GM21529 (cell line): ENCODE data around the gene SPDYE1.
"Not testable (repeated sequence)": the region's sequence is repeated elsewhere in the genome, so short reads cannot be mapped to it uniquely, and the experiment has no call there.

ENCODE experiments used
- ATAC-seq: cut with Tn5 transposase; IDR thresholded peaks from one replicate; pipeline ENCODE4 v1.9.1; 2021; ENCODE audit not compliant: unreplicated experiment

SPDYE1 gene, protein sequence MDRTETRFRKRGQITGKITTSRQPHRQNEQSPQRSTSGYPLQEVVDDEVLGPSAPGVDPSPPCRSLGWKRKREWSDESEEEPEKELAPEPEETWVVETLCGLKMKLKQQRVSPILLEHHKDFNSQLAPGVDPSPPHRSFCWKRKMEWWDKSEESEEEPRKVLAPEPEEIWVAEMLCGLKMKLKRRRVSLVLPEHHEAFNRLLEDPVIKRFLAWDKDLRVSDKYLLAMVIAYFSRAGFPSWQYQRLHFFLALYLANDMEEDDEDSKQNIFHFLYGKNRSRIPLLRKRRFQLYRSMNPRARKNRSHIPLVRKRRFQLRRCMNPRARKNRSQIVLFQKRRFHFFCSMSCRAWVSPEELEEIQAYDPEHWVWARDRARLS

DNA sequence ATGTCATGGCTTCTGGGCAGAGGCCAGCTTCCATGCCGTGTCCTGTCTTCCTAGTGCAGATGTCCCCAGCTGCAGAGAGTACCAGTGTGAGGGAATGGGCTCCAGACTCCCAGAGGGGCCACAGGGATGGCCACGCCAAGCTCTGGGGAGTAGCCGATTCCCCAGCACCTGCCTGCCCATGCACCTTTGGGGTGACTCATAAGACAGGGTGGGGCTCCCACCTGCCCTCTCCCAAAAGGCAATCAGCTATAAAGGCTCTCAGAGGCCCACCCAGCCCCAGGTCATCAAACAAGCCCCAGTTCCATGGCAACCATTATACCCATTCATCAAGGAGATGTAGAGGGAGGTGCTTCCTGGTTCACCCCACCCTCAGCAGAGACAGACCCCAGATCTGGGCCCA is at the start of gene SPDYE1:
TSS of gene SPDYE1 (plus strand) at position 366 of the 400 bp plus-strand sequence. CDS start 2,053 bp downstream, outside the sequence.
- not testable (repeated sequence) for ATAC-seq

DNA sequence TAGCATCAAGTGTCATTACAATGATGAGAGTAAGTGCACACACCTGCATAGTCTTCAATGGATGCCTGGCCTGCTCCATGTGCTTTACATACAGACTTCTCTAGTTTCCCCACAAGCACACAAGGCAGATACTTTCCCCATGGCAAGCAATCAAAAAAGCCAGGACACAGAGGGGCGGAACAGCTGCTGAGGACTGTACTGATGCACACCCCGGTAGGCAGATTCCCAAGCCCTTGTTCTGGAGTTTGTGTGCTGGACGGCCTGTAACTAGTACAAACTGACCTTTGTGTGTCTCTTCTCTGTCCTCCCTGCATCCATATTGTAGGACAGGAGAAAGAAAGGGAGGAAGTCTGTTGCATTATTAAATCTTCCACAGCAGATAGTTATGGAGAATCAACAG is 45.7 kb upstream of the SPDYE1 start:
- no peak for ATAC-seq

DNA sequence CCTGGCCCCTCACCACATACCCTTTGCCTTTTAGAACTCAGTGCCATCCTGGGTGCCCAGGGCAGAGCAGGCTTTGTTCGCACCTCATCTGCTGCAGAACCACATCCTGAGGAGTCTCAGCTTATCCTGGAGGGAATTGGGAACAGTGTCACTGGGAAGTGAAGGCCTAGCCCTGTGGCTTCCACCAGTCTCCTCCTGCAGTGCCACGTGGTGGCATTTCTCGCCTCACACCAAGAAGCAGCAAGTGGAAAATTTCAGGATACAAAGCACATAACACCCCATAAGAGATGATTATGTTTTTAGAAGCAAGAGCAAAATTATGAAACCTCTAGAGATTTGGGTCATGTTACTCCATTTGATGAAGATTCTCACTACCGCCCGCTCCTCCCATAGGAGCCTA is 44.6 kb upstream of the SPDYE1 start:
- no peak for ATAC-seq

DNA sequence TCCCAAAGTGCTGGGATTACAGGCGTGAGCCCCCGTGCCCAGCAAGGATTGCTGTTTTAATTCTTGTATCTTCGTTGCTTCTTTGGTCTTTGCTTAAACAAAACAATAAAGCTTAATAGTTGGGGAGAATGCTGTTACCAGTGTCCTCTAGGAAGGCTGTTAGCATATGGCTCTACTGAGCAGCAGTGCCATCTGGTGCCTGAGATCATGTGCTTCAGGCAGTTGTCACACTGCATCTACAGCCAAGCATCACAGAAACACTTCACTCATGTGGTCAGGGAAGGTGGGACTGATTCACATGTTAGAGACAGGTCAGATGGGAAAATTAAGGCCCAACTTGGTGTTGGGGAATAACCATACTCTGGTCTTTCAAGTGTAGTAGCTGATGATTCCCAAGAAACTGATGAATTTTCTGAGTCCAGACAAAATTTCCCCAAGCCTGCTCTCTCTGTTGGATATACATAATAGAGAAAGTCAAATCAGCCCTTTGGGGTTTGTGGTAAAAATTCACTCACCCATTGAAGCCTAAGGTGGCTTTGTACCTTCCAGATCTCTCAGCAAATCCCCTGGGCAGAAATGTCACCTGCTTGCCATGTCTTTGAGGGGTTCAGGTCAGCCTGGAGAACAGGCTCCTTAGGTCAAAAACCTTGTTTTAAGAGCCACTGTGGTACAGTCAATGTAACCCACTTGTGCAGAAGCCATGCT is 43.0 kb upstream of the SPDYE1 start:
- ATAC-seq, result peak; percentile 77

DNA sequence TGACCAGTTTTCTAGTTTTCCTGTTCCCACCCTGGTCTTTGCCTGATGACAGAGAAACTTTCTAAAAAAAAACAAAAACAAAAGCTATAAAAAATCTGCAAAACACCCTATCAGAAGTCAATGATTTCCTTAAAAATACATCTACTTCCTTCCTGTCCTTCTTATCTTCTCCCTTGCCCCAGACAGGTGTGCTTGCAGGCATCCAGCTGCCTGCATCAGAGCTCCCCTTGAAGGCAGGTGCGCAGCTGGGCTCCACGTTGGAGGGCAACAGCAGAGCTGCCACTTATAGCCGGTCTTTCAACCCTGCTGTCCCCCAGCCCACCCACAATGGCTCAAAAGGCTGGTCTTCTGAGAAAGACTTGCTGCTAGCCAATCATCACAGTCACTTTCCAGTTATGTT is 41.7 kb upstream of the SPDYE1 start:
- no peak for ATAC-seq

DNA sequence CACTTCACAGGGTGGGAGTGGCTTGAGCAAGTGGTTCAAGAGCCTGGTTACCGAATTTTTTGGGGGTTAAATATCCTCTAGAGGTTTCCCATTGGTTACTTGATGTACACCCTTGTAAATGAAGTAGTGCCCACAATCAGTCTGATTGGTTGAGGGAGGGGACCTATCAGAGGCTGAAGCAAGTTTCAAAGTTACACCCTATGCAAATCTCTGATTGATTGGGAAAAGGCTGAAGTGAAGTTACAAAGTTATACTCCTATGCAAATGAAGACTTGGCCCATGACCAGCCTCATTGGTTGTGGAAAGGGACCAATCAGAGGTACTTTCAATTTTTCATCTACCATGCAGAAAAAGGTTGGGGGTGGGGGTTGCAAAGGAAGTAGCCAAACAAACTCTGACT is 36.8 kb upstream of the SPDYE1 start:
- no peak for ATAC-seq

DNA sequence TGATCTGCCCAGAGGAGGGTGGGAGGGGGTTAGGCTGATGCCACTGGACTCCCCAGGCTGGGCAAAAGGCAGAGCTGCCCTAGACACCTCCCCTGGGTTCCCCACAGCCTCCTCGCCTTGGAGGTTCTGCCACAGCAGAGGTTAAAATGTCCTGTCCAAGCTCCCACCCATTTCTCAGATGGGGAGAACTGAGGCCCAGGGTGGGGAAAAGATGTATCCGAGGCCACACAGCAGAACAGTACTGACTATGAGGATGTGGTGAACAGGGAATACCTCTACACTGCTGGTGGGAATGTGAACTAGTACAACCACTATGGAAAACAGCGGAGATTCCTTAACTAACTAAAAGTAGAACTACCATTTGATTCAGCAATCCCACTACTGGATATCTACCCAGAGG is 31.3 kb upstream of the SPDYE1 start:
- ATAC-seq, result not testable (repeated sequence)

DNA sequence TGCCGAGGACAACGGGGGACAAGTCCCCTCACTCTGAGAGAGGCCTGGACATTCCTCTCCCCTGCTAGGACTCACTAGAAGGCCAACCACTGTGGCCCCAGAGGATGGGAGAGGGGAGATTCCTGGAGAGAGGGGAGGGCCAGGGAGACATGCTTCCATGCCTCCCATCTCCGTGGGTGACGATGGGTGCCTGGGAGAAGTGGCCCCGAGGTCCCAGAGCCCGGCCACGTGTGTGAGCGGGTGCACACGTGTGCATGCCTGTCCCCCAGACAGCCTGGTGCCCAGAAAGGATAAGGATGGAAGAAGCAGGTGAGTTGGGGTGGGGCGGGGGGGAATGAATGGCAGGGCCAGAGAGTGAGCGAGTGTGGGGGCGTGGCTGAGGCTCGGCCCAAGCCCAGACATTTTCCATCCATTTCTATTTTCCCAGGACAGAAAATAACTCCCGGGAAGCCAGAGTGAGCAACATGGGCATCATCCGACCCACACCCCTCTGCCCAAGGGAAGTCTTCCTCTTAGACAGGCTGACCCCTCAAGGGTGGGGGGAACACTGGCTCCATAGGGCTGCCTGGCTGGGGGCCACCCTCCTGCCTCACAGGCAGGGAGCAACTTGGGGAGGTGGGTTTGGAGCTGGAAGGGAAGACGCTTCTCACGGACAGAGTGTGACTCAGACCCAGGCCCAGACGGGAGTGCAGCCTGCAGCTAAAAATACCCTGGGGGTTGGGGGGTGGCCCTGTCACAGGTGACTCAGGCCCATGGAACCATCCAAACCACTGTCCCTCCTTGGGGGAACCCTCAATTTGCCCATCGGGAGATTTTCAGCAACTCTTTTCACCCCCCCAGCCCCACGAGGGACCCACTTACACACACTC is 29.3 kb upstream of the SPDYE1 start:
- not testable (repeated sequence) for ATAC-seq

DNA sequence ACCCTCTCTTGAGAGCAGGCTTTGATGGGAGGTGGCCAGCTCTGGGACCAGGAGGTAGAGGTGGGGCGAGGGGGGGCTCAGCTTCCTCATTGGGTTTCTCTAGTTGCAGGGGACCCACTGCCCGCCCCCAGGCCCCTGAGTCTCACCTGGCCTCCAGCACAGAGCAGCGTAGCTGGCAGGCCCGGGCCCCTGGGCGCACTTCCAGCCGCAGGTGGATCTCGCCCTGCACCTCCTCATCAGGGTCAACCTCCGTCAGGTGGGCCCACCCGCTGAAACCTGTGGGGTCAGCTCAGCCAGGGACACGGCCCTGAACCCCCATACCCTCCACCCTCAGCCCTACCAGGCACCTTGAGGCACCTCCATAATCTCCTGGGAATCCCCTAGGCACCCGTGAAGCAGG is 28.1 kb upstream of the SPDYE1 start:
- not testable (repeated sequence) for ATAC-seq

DNA sequence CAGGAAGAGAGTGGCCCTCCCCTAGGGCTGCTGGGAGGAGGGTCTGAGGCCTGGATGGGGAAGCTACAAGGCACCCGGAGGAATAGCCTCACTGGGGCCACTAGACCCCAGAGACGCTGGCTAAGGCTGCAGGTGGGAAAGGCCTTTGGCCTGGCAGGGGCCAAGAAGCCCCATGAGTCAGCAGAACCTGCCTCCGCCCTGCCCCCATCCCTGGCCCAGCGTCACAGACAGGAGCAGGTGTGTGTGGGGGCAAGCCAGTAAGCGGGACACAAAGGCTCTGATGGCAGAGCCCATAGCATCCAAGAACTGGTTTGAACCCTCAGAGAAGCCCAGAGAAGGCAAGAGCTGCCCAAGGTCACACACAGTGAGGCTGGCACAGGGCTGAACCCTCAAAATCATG is 27.0 kb upstream of the SPDYE1 start:
- ATAC-seq, result not testable (repeated sequence)

DNA sequence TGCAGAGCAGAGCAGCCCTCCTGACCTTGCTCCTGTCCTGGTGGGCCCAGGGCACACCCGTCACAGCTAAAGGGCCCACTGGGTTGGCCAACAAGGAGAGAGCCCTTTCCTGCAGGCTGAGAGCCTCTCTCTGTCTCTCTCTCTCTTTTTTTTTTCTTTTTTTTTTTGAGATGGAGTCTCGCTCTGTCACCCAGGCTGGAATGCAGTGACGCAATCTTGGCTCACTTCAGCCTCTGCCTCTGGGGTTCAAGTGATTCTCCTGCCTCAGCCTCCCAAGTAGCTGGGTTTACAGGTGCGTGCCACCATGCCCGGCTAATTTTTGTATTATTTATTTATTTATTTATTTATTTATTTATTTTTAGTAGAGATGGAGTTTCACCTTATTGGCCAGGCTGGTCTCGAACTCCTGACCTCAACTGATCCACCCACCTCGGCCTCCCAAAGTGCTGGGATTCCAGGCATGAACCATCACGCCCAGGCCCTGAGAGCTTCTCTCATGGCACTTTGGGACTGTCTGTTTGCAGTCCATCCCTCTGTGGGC is 23.6 kb upstream of the SPDYE1 start:
- not testable (repeated sequence) for ATAC-seq

DNA sequence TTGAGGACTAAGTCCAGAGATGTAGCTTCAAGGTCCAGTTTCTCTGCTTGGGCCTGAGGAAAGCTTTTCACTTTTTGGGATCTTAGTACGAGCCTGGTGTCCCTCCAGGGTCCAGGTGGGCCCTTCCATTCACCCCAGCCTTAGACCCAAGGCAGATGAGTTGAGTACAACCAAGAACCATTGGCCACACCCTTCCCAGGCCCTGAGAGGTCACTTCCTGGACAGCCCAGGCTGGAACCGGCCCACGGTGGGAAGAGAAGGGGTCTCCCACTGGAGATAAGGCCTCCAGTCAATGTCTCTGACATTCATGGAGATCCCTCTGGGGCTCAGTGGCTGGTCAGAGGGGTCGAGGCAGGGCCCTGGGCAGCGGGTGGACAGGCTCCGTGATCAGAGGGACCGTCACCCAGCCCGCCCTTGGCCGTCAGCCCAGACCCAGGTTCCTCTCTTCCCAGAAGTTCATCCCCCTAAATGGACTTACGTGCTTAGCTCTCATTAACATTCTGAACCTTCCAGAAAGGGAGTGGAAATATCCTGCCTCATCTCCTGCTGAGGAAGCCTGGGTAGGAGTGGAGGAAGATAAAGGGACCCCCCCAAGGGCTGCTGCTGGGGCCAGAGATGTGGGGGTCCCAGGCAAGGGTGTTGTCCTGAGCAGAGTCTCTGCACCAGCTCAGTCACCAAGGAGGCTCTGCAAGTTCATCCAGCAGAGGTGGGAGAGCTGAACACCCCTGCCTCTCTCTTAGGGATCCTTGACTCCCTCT is 22.8 kb upstream of the SPDYE1 start:
- not testable (repeated sequence) for ATAC-seq

DNA sequence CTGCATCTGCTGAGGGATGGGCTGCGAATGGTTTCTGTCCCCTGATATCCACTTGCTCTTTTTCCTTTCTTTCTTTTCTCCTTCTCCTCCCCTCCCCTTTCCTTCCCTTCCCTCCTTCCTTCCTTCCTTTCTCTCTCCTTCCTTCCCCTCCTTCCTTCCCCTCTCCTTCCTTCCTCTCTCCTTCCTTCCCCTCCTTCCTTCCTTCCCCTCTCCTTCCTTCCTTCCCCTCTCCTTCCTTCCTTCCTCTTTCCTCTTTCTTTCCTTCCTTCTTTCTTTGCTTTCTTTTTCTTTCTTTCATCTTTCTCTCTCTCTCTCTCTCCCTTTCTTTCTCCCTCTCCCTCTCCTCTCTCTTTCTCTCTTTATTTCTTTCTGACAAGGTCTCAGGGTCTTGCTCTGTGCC is 20.2 kb upstream of the SPDYE1 start:
- ATAC-seq, result no peak

DNA sequence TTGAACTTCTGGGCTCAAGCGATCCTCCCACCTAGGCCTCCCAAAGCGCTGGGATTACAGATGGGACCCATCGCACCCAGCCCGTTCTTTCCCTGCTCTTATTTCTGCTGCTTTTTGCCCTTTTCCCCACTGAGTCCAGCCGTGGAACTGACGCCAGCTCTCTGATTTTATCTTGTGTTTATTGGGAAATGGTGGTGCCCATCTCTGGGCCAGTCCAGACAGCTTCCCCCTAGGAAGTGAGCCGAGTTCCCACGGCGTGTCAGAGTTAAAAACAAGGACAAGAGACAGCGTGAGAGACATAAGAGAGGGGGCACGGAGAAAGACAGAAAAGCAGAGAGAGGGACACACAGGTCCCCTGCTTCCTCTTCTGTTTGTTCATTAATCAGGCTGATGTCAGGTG is 19.6 kb upstream of the SPDYE1 start:
- ATAC-seq, result not testable (repeated sequence)

DNA sequence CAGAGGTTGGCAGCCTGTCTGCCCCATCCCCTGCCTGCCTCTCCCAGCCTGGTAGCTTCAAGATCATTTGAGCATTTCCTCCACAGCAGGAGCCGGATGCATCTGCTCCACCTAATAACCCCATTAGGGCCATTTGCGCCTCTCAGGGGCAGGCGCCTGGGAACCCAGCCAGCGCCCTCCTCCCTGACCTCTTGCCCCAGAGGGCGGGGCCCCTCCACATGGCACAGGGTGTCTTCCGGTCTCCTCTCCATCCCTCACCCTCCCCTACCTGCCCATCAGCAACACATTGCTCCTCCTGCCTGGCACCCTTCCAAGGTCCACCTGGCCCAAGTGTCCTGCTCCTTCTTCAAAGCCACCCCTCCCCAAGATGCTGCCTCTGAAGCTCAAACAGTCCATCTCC is 14.8 kb upstream of the SPDYE1 start:
- not testable (repeated sequence) for ATAC-seq

DNA sequence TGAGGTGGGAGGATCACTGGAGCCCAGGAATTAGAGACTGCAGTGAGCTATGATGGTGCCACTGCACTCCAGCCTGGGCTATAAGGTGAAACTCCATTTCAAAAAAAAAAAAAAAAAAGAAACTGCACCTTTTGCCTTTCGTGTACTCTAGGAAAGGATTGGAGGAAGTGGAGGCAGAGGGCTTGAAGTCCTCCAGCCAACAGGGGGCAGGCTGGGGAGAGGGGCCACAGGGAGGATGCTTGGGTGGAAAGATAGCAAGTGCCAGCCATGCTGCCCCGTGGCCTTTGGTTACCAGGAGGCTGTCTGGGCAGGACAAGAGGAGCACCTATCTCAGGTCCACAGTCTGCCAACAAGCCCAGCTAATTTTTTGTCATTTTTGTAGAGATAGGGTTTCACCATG is 14.0 kb upstream of the SPDYE1 start:
- ATAC-seq, result not testable (repeated sequence)

DNA sequence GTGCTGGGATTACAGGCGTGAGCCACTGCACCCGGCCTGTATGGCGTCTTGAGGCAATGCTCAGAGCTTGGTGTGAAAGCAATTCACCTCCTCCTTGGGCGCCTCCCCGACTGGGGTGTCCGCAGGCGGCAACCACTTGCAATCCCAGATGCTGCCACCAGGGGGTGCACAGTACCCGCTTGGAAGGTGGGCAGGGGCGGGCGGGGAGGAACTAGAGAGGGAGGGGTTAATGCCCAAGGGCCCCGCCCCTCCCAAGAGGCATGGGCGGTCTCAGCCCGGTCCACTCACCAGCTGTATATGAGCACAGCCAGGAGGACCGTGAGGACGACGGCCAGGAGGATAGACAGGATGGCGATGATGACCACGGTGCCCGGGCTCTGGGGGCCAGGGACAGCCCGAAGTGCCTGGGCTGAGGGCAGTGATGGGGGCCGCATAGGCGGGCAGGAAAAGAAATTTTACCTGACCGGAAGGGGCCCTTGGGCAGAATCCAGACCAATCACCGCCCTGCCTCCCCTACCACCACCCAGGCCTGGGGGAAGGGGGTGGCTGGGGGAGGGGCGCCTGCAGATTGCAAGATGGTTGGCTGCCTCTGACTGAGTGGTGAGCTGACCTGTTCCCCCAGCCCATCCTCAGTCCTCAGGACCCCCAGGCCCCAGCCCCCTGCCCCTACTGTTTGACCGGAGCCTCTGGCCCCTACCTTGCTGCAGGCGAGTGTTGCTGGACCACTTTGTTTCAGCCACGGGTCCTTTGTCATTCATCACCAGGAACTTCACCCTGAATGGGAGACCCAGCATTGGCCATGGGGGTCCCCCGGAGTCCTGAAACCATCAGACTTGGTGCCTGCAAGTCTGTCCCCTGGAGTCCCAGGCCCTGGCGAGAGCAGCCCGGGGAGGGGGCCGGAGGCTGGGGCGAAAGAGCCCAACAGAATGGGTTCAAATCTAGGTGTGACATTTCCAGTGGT is 11.5 kb upstream of the SPDYE1 start:
- ATAC-seq, result peak; percentile 83

DNA sequence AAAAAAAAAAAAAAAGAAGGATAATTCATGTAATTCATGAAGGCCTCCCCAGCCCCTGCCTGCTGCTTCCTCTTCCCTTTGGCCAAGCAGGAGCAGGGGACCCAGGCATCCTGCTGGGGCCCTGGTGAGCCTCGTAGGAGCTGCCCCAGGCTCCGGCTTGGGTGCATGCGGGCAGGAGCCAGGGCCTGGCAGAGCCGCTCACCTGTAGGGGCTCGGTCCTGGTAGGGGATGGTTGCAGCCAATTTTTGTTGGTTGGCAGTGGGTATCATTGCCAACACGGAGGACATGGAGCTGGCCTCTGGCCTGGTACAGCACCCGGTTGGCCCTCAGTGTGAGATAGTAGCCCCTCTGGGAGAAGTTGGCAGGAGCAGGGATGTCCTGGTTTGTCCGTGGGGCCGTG is 10.2 kb upstream of the SPDYE1 start:
- not testable (repeated sequence) for ATAC-seq

DNA sequence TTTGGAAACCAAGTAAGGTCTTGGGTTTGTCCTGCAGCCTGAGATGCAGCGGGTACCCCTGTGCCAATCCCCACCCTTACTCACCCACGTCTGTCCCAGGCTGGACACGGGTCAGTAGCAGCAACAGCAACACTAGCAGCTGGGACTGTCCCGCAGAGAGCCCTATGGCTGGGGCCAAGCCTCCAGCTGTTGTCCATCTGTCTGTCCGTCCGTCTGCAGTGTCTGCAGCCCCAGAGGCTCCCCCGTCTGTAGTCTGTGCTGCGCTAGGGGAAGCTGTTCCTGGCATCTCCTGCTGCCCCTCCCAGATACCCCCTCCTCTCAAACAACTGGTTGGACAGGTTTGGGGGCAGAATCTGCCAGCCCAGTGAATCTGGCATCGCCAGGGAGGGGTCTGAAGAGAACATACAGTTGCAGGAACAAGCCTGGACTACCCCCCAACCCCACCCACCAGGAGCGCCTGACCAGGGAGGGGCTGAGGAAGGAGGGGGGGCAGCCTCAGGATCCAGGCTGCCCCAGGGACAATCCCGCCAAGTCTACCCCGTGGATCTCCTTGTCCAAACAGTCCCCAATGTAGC is 7.6 kb upstream of the SPDYE1 start:
- ATAC-seq, result not testable (repeated sequence)
